ENCODE results near the gene SEC23A.

SEC23A gene

GRCh38 chr14:38982837-38983236, 120.2 kb downstream of the SEC23A start:
- DNase-seq, result no peak

- DNase-seq, result no peak
These were observed 120.8 kb downstream of the SEC23A start for GRCh38 chr14:38982278-38982677.
